Measurements from ENCODE around the gene DHRSX.

Gene DHRSX

GRCh38 chrX:2452317-2452784, 48.4 kb downstream of the DHRSX start:
- Mint-ChIP-seq H3K27me3 (no peaks in the 10 kb centered on the region), H3K4me3 (no peak overlapping the region), H3K27ac (no peak overlapping the region), H3K36me3 (ENCODE audit: low read depth) (peaks cover 18% of the 10 kb centered on the region), H3K9me3 (peaks cover 8% of the 10 kb centered on the region), H3K4me1 (peaks cover 13% of the 10 kb centered on the region)
- ATAC-seq = no peak
- DNase-seq = no peak

GRCh38 chrX:2451501-2452316, 49.1 kb downstream of the DHRSX start:
- Mint-ChIP-seq H3K36me3 (ENCODE audit: low read depth) (peaks cover 25% of the 10 kb centered on the region), H3K9me3 (peaks cover 8% of the 10 kb centered on the region), H3K4me3 (no peak overlapping the region), H3K27ac (no peak overlapping the region), H3K4me1 (peaks cover 13% of the 10 kb centered on the region), H3K27me3 (no peaks in the 10 kb centered on the region)
- ATAC-seq (no peak), DNase-seq (no peak)

GRCh38 chrX:2450681-2451080, 50.1 kb downstream of the DHRSX start:
- peaks cover 8% of the 10 kb centered on the region for H3K9me3 Mint-ChIP-seq
- H3K4me3 Mint-ChIP-seq = no peak overlapping the region
- peaks cover 13% of the 10 kb centered on the region for H3K4me1 Mint-ChIP-seq
- ATAC-seq (no peak), DNase-seq (no peak)
- no peaks in the 10 kb centered on the region for H3K27me3 Mint-ChIP-seq
- no peak overlapping the region for H3K27ac Mint-ChIP-seq
- peaks cover 25% of the 10 kb centered on the region for H3K36me3 Mint-ChIP-seq (ENCODE audit: low read depth)

GRCh38 chrX:2449135-2449886, 51.5 kb downstream of the DHRSX start:
- DNase-seq = no peak
- Mint-ChIP-seq H3K9me3 (peaks cover 8% of the 10 kb centered on the region), H3K36me3 (ENCODE audit: low read depth) (peaks cover 22% of the 10 kb centered on the region), H3K27ac (no peak overlapping the region), H3K4me1 (peaks cover 13% of the 10 kb centered on the region), H3K4me3 (no peak overlapping the region), H3K27me3 (no peaks in the 10 kb centered on the region)
- ATAC-seq = no peak

GRCh38 chrX:2447484-2447883, 53.3 kb downstream of the DHRSX start:
- H3K4me3 Mint-ChIP-seq = no peak overlapping the region
- H3K36me3 Mint-ChIP-seq (ENCODE audit: low read depth) = peaks cover 17% of the 10 kb centered on the region
- H3K27ac Mint-ChIP-seq = no peak overlapping the region
- ATAC-seq = no peak
- H3K4me1 Mint-ChIP-seq = peaks cover 13% of the 10 kb centered on the region
- H3K9me3 Mint-ChIP-seq = peaks cover 2% of the 10 kb centered on the region
- DNase-seq = no peak
- H3K27me3 Mint-ChIP-seq = no peaks in the 10 kb centered on the region

GRCh38 chrX:2446815-2447214, 54.0 kb downstream of the DHRSX start:
- no peaks in the 10 kb centered on the region for H3K9me3 Mint-ChIP-seq
- DNase-seq (no peak), ATAC-seq (no peak)
- no peak overlapping the region for H3K27ac Mint-ChIP-seq
- H3K27me3 Mint-ChIP-seq = no peaks in the 10 kb centered on the region
- peaks cover 14% of the 10 kb centered on the region for H3K36me3 Mint-ChIP-seq (ENCODE audit: low read depth)
- no peak overlapping the region for H3K4me3 Mint-ChIP-seq
- peaks cover 13% of the 10 kb centered on the region for H3K4me1 Mint-ChIP-seq

GRCh38 chrX:2445662-2446623, 54.8 kb downstream of the DHRSX start:
- DNase-seq = no peak
- H3K36me3 Mint-ChIP-seq (ENCODE audit: low read depth) = peaks cover 17% of the 10 kb centered on the region
- H3K4me3 Mint-ChIP-seq = no peak overlapping the region
- H3K4me1 Mint-ChIP-seq = peaks cover 8% of the 10 kb centered on the region
- no peaks in the 10 kb centered on the region for H3K27me3 Mint-ChIP-seq
- no peaks in the 10 kb centered on the region for H3K9me3 Mint-ChIP-seq
- no peak for ATAC-seq
- no peak overlapping the region for H3K27ac Mint-ChIP-seq

- peaks cover 28% of the 10 kb centered on the region for H3K36me3 Mint-ChIP-seq (ENCODE audit: low read depth)
- H3K9me3 Mint-ChIP-seq = no peaks in the 10 kb centered on the region
- no peak overlapping the region for H3K4me3 Mint-ChIP-seq
- no peaks in the 10 kb centered on the region for H3K4me1 Mint-ChIP-seq
- DNase-seq = no peak
- no peak for ATAC-seq
- H3K27ac Mint-ChIP-seq = no peak overlapping the region
- no peaks in the 10 kb centered on the region for H3K27me3 Mint-ChIP-seq
Observed at GRCh38 chrX:2442694-2443093, 58.1 kb downstream of the DHRSX start.

GRCh38 chrX:2441466-2441865, 59.3 kb downstream of the DHRSX start:
- no peaks in the 10 kb centered on the region for H3K4me1 Mint-ChIP-seq
- ATAC-seq (no peak), DNase-seq (no peak)
- no peaks in the 10 kb centered on the region for H3K27me3 Mint-ChIP-seq
- no peak overlapping the region for H3K27ac Mint-ChIP-seq
- peaks cover 22% of the 10 kb centered on the region for H3K36me3 Mint-ChIP-seq (ENCODE audit: low read depth)
- H3K9me3 Mint-ChIP-seq = no peaks in the 10 kb centered on the region
- H3K4me3 Mint-ChIP-seq = no peak overlapping the region

GRCh38 chrX:2439613-2440012, 61.2 kb downstream of the DHRSX start:
- Mint-ChIP-seq H3K27ac (no peak overlapping the region), H3K4me1 (no peaks in the 10 kb centered on the region), H3K36me3 (ENCODE audit: low read depth) (peaks cover 27% of the 10 kb centered on the region), H3K4me3 (no peak overlapping the region), H3K9me3 (no peaks in the 10 kb centered on the region), H3K27me3 (no peaks in the 10 kb centered on the region)
- ATAC-seq = no peak
- no peak for DNase-seq

GRCh38 chrX:2435465-2435864, 65.3 kb downstream of the DHRSX start:
- DNase-seq (no peak), ATAC-seq (no peak)
- peaks cover 35% of the 10 kb centered on the region for H3K36me3 Mint-ChIP-seq (ENCODE audit: low read depth)
- H3K4me3 Mint-ChIP-seq = no peak overlapping the region
- H3K9me3 Mint-ChIP-seq = no peaks in the 10 kb centered on the region
- H3K27ac Mint-ChIP-seq = no peak overlapping the region
- H3K4me1 Mint-ChIP-seq = peaks cover 2% of the 10 kb centered on the region
- H3K27me3 Mint-ChIP-seq = no peaks in the 10 kb centered on the region

- Mint-ChIP-seq H3K27me3 (no peaks in the 10 kb centered on the region), H3K4me1 (peaks cover 2% of the 10 kb centered on the region), H3K27ac (no peak overlapping the region), H3K9me3 (no peaks in the 10 kb centered on the region), H3K4me3 (no peak overlapping the region), H3K36me3 (ENCODE audit: low read depth) (peaks cover 30% of the 10 kb centered on the region)
- no peak for ATAC-seq
- DNase-seq = no peak
Observed at GRCh38 chrX:2434270-2435163, 66.3 kb downstream of the DHRSX start.

GRCh38 chrX:2432298-2432863, 68.4 kb downstream of the DHRSX start:
- Mint-ChIP-seq H3K4me1 (peaks cover 2% of the 10 kb centered on the region), H3K27me3 (no peaks in the 10 kb centered on the region), H3K27ac (no peak overlapping the region), H3K9me3 (peaks cover 2% of the 10 kb centered on the region), H3K4me3 (no peak overlapping the region), H3K36me3 (ENCODE audit: low read depth) (peaks cover 42% of the 10 kb centered on the region)
- no peak for DNase-seq
- ATAC-seq = no peak

Data from activated naive CD8-positive, alpha-beta T cell treated with anti-CD3 and anti-CD28 coated beads, Interleukin-2, amount 50 U/mL, for 24 hours (primary cell).